Stimulated activated CD4-positive, alpha-beta T cell treated with anti-CD3 and anti-CD28 coated beads, Interleukin-12 subunit alpha, Interleukin-12 subunit beta, amount 100 ng/mL, for 48 hours (primary cell): Measurements from ENCODE around the gene HIRA.

ENCODE experiments used
- DNase-seq, 3 donors: peaks; one replicate each; pipeline ENCODE4 v3.0.0-alpha.2; 2020; ENCODE audit warnings: low read depth in 2 of 3, low spot score in 1 of 3

Gene HIRA

GRCh38 chr22:19287076-19287707 lies 144.3 kb downstream of the HIRA start:
- no peak for DNase-seq

DNA sequence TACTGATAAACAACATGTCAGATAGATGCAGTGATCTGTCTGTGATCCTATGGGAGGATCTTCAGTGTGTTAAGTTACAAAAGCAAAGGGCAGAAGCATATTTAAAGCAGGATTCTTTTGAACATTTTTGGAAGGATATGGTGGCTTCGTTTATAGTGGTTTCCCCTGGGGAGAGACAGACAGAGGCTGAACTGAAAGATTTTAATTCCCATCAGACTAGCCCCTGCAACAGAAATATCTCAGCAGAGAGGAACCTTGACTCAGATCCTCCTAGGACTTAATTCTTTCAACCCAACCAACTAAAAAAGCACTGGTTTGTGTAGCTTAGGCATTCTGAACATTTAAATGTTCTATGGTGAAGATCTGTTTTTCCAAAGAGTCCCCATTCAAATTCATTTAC lies 145.7 kb downstream of the HIRA start:
- DNase-seq: no peak
